Fibroblast of lung (primary cell): ENCODE measurements around the gene CAMK1D. TPM values are rescaled to one million over a fixed set of nuclear protein-coding genes. Genes with fewer than 3 reads are reported as not detected.

ENCODE experiments used
- DNase-seq, 2 donors: peaks; one replicate each; pipeline versions ENCODE4 v3.0.0 to v3.0.0-alpha.2; 2010; ENCODE audit warnings: low read depth in 2 of 2
- H2AFZ ChIP-seq: 2 replicates; pipeline ENCODE4 v1.5.1; 2012; ENCODE audit warnings: low read length, control low read depth, inconsistent platforms
- H3K27ac ChIP-seq: 2 replicates; pipeline ENCODE4 v1.5.1; 2011; ENCODE audit warnings: low read length, control low read depth; ENCODE audit not compliant: insufficient read depth
- H3K27me3 ChIP-seq: 2 replicates; pipeline ENCODE4 v1.5.1; 2011; ENCODE audit warnings: mild to moderate bottlenecking, low read length; ENCODE audit not compliant: control insufficient read depth, insufficient read depth
- H3K36me3 ChIP-seq: 2 replicates; pipeline ENCODE4 v1.5.1; 2011; ENCODE audit warnings: low read length; ENCODE audit not compliant: control insufficient read depth, insufficient read depth
- H3K4me1 ChIP-seq: 2 replicates; pipeline ENCODE4 v1.5.1; 2011; ENCODE audit warnings: low read length; ENCODE audit not compliant: control insufficient read depth, insufficient read depth; ENCODE audit errors: extremely low read depth
- H3K4me2 ChIP-seq: 2 replicates; pipeline ENCODE4 v1.5.1; 2011; ENCODE audit warnings: low read length, control low read depth; ENCODE audit not compliant: insufficient read depth; ENCODE audit errors: extremely low read depth
- H3K4me3 ChIP-seq, 4 experiments: fragments of 200-600 bp in 1 of 4; sonication (generic) in 1 of 4; replicated peaks in 1 of 4; 2 replicates each; pipeline ENCODE4 v1.5.1; 2011 to 2016; ENCODE audit warnings: low read length in 4 of 4, low read depth in 3 of 4, mild to moderate bottlenecking in 3 of 4, control low read depth in 2 of 4, inconsistent platforms in 1 of 4, mixed read lengths in 1 of 4; ENCODE audit not compliant: insufficient read depth in 1 of 4; ENCODE audit errors: control extremely low read depth in 1 of 4
- H3K79me2 ChIP-seq: 2 replicates; pipeline ENCODE4 v1.5.1; 2012; ENCODE audit warnings: mild to moderate bottlenecking, low read length, inconsistent platforms; ENCODE audit not compliant: control insufficient read depth, insufficient read depth
- H3K9ac ChIP-seq: 2 replicates; pipeline ENCODE4 v1.5.1; 2011; ENCODE audit warnings: mild to moderate bottlenecking, low read length, control low read depth; ENCODE audit not compliant: insufficient read depth
- H3K9me3 ChIP-seq: 2 replicates; pipeline ENCODE4 v1.5.1; 2012; ENCODE audit warnings: low read depth, low read length; ENCODE audit not compliant: control insufficient read depth, insufficient read depth
- H4K20me1 ChIP-seq: 2 replicates; pipeline ENCODE4 v1.5.1; 2011; ENCODE audit warnings: low read length; ENCODE audit not compliant: control insufficient read depth, insufficient read depth; ENCODE audit errors: extremely low read depth
- CTCF ChIP-seq, 2 donors: IDR thresholded peaks in 1 of 2; conservative IDR thresholded peaks in 1 of 2; 1 replicate in 1 of 2; 2 replicates in 1 of 2; pipeline ENCODE4 v1.5.1; 2011 to 2012; ENCODE audit warnings: low read length in 2 of 2, control low read depth in 1 of 2, inconsistent platforms in 1 of 2, low read depth in 1 of 2, mild to moderate bottlenecking in 1 of 2
- EZH2 ChIP-seq: IDR thresholded peaks from 2 replicates; pipeline ENCODE4 v1.5.1; 2012; ENCODE audit warnings: low read length, control low read depth, mild to moderate bottlenecking; ENCODE audit errors: missing control alignments
- polyA plus RNA-seq, 2 donors: library from polyadenylated mRNA; depleted of rRNA in 1 of 2; stranded (reverse) in 1 of 2; unstranded in 1 of 2; fragments of >200 nt; gene quantifications; 2 replicates each; pipeline ENCODE4 v1.2.1, GENCODE V29; 2011 to 2012; ENCODE audit warnings: missing spikeins in 1 of 2
- total RNA-seq: library from RNA; depleted of rRNA; stranded (reverse); fragments of >200 nt; gene quantifications from 2 replicates; pipeline ENCODE4 v1.2.1, GENCODE V29; 2014

CAMK1D gene
- total and polyA plus RNA-seq, 2 donors (not counting 1 experiment from before 2014, with no cell fraction given), result 2.3 TPM

- no peak for DNase-seq
- H3K4me1 ChIP-seq, result no peaks in the 10 kb centered on the region
- no peaks in the 10 kb centered on the region for H4K20me1 ChIP-seq
- TF ChIP-seq EZH2 (no peak), CTCF (conservative IDR thresholded peaks at IDR 0.05 in 1 of 2, IDR thresholded peaks at IDR 0.05 in 1 of 2; ENCODE audit: low read depth in 1 of 2, low read length in 2 of 2) (no peak)
- no peak overlapping the region for H3K4me3 ChIP-seq
- H3K27ac ChIP-seq, result no peak overlapping the region
- H3K36me3 ChIP-seq, result no peaks in the 10 kb centered on the region
- H3K27me3 ChIP-seq, result no peaks in the 10 kb centered on the region
- no peak overlapping the region for H3K9ac ChIP-seq
- H3K79me2 ChIP-seq, result no peaks in the 10 kb centered on the region
- no peaks in the 10 kb centered on the region for H3K9me3 ChIP-seq
- H2AFZ ChIP-seq, result no peak overlapping the region
- H3K4me2 ChIP-seq, result no peak overlapping the region
Observed at GRCh38 chr10:12597788-12598765, 248.7 kb downstream of the CAMK1D start.

- TF ChIP-seq CTCF (conservative IDR thresholded peaks at IDR 0.05 in 1 of 2, IDR thresholded peaks at IDR 0.05 in 1 of 2; ENCODE audit: low read depth in 1 of 2, low read length in 2 of 2) (no peak), EZH2 (no peak)
- Histone ChIP-seq H3K4me3 (no peak overlapping the region), H3K79me2 (no peaks in the 10 kb centered on the region), H3K9me3 (no peaks in the 10 kb centered on the region), H3K27ac (no peak overlapping the region), H3K27me3 (no peaks in the 10 kb centered on the region), H3K36me3 (no peaks in the 10 kb centered on the region), H3K4me2 (no peak overlapping the region), H4K20me1 (no peaks in the 10 kb centered on the region), H2AFZ (no peak overlapping the region), H3K9ac (no peak overlapping the region), H3K4me1 (no peaks in the 10 kb centered on the region)
- DNase-seq, result no peak
Observed at GRCh38 chr10:12600652-12601051, 251.3 kb downstream of the CAMK1D start.

- Histone ChIP-seq H3K9me3 (no peaks in the 10 kb centered on the region), H3K4me2 (no peak overlapping the region), H3K36me3 (no peaks in the 10 kb centered on the region), H3K9ac (no peak overlapping the region), H2AFZ (no peak overlapping the region), H3K79me2 (no peaks in the 10 kb centered on the region), H4K20me1 (no peaks in the 10 kb centered on the region), H3K4me3 (no peak overlapping the region), H3K27ac (no peak overlapping the region), H3K4me1 (no peaks in the 10 kb centered on the region), H3K27me3 (no peaks in the 10 kb centered on the region)
- TF ChIP-seq CTCF (conservative IDR thresholded peaks at IDR 0.05 in 1 of 2, IDR thresholded peaks at IDR 0.05 in 1 of 2; ENCODE audit: low read depth in 1 of 2, low read length in 2 of 2), result no peak
- TF ChIP-seq EZH2, result no peak
- DNase-seq, result no peak
Observed at GRCh38 chr10:12602521-12602920, 253.2 kb downstream of the CAMK1D start.
